ENCODE data around the gene ZNF608.

DNA sequence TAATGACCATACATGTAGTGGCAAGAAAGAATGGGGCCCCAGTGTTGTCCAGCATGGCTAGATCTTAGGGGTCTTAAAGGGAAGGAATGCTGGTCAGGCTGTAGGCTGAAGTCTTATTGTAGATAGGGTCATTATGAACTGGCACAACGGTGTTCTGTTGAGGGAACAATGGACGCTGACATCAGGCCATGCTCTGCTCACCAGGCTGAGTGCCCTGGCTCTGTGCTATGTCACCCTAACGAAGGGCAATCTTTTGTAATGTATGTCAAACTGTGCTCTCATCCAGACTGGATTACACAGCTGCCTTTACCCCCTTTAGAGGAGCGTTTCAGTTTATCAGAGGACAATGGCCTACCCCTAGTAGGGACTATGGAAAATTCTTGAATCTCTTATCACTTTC lies 14.6 kb upstream of the ZNF608 start:
- TF ChIP-seq, protein P1, sequence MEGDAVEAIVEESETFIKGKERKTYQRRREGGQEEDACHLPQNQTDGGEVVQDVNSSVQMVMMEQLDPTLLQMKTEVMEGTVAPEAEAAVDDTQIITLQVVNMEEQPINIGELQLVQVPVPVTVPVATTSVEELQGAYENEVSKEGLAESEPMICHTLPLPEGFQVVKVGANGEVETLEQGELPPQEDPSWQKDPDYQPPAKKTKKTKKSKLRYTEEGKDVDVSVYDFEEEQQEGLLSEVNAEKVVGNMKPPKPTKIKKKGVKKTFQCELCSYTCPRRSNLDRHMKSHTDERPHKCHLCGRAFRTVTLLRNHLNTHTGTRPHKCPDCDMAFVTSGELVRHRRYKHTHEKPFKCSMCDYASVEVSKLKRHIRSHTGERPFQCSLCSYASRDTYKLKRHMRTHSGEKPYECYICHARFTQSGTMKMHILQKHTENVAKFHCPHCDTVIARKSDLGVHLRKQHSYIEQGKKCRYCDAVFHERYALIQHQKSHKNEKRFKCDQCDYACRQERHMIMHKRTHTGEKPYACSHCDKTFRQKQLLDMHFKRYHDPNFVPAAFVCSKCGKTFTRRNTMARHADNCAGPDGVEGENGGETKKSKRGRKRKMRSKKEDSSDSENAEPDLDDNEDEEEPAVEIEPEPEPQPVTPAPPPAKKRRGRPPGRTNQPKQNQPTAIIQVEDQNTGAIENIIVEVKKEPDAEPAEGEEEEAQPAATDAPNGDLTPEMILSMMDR (IDR thresholded peaks at IDR 0.05): no peak
- TF ChIP-seq EP300 (IDR thresholded peaks at IDR 0.05): no peak
- TF ChIP-seq POLR2A (IDR thresholded peaks at IDR 0.05; ENCODE audit: low read depth): no peak
